HG03378 (cell line): ENCODE data around the gene MACO1.
"Not testable (repeated sequence)": the region's sequence is repeated elsewhere in the genome, so short reads cannot be mapped to it uniquely, and the experiment has no call there.

Experiments
- ATAC-seq: cut with Tn5 transposase; IDR thresholded peaks from one replicate; pipeline ENCODE4 v1.9.1; 2021; ENCODE audit warnings: mild to moderate bottlenecking, moderate library complexity; ENCODE audit not compliant: unreplicated experiment

MACO1 gene

GRCh38 chr1:25450891-25451290 is 20.2 kb downstream of the MACO1 start:
- no peak for ATAC-seq

- no peak for ATAC-seq
Observed at GRCh38 chr1:25451908-25452307, 21.2 kb downstream of the MACO1 start.

GRCh38 chr1:25456502-25456901 is 25.8 kb downstream of the MACO1 start:
- no peak for ATAC-seq

- ATAC-seq = no peak
Observed at GRCh38 chr1:25458541-25459298, 28.0 kb downstream of the MACO1 start.

GRCh38 chr1:25460020-25460419 is 29.3 kb downstream of the MACO1 start:
- no peak for ATAC-seq

- not testable (repeated sequence) for ATAC-seq
Observed at GRCh38 chr1:25460816-25461215, 30.1 kb downstream of the MACO1 start.

- ATAC-seq = no peak
Observed at GRCh38 chr1:25461849-25462248, 31.2 kb downstream of the MACO1 start.

- no peak for ATAC-seq
Observed at GRCh38 chr1:25462732-25463131, 32.0 kb downstream of the MACO1 start.

- ATAC-seq = no peak
Observed at GRCh38 chr1:25467193-25467592, 36.5 kb downstream of the MACO1 start.

- no peak for ATAC-seq
Observed at GRCh38 chr1:25467616-25468015, 36.9 kb downstream of the MACO1 start.

GRCh38 chr1:25468033-25468432 is 37.3 kb downstream of the MACO1 start:
- ATAC-seq = no peak

GRCh38 chr1:25469177-25469576 is 38.5 kb downstream of the MACO1 start:
- ATAC-seq = no peak

- ATAC-seq = no peak
Observed at GRCh38 chr1:25472471-25472870, 41.8 kb downstream of the MACO1 start.

- no peak for ATAC-seq
Observed at GRCh38 chr1:25473653-25474225, 43.0 kb downstream of the MACO1 start.

- no peak for ATAC-seq
Observed at GRCh38 chr1:25474439-25475047, 43.8 kb downstream of the MACO1 start.

- ATAC-seq = no peak
Observed at GRCh38 chr1:25476186-25477097, 45.7 kb downstream of the MACO1 start.

GRCh38 chr1:25477448-25478034 is 46.8 kb downstream of the MACO1 start:
- ATAC-seq = no peak

- no peak for ATAC-seq
Observed at GRCh38 chr1:25478633-25479032, 47.9 kb downstream of the MACO1 start.

GRCh38 chr1:25481625-25482024 is 50.9 kb downstream of the MACO1 start:
- no peak for ATAC-seq

- ATAC-seq = no peak
Observed at GRCh38 chr1:25482211-25482610, 51.5 kb downstream of the MACO1 start.

- no peak for ATAC-seq
Observed at GRCh38 chr1:25484096-25484495, 53.4 kb downstream of the MACO1 start.
